Measurements from ENCODE around the gene CAMK1D. TPM values are rescaled to one million over a fixed set of nuclear protein-coding genes. Genes with fewer than 3 reads are reported as not detected.

Gene CAMK1D
- total RNA-seq, 3 donors from 2014 or later, result 20.6 to 48.5 (median 32.8) TPM

DNA sequence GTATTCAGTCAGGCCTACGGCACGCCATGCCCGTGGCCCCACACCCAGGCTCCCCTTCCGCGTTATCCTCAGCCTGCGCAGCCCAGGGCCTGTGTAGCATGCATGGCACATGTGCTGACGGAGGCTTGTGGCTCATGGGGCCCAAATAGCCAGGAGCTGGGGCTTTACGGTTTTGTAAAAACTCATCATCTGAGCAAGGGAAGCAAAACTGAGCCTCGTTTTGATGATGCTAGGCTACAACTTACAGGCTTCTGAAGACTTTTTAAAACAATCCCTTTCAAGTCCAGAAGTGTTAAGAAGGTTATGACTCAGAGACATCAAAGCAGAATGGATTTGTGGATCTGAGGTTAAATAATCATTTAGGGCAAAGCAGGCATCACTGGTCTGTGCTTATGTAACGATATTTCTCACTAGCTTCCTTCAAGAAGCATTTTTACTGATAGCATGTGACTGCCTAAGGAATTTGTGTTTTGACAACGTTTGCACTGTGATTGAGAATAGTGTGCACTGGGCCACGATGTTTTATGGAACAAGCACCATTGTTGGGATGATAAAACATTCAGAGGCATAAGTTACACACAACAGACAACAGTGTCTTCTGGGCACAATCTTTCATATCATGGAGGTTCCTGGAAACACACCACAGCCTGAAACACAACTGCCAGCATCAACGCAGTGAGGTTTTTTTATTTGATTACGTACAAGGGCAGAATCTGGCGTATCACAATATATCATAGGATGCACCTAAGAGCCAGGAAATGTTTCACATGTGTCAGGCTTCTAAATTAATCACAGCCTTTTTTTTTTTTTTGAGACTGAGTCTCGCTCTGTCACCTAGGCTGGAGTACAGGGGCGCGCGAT is 377.9 kb downstream of the CAMK1D start:
- Histone ChIP-seq H3K36me3 (ENCODE audit: low read depth) (no peaks in the 10 kb centered on the region), H3K9me3 (no peaks in the 10 kb centered on the region), H3K4me1 (ENCODE audit: low read depth) (no peaks in the 10 kb centered on the region), H3K4me3 (no peak overlapping the region)
- DNase-seq (no peak), ATAC-seq (no peak)
- TF ChIP-seq, protein P1, sequence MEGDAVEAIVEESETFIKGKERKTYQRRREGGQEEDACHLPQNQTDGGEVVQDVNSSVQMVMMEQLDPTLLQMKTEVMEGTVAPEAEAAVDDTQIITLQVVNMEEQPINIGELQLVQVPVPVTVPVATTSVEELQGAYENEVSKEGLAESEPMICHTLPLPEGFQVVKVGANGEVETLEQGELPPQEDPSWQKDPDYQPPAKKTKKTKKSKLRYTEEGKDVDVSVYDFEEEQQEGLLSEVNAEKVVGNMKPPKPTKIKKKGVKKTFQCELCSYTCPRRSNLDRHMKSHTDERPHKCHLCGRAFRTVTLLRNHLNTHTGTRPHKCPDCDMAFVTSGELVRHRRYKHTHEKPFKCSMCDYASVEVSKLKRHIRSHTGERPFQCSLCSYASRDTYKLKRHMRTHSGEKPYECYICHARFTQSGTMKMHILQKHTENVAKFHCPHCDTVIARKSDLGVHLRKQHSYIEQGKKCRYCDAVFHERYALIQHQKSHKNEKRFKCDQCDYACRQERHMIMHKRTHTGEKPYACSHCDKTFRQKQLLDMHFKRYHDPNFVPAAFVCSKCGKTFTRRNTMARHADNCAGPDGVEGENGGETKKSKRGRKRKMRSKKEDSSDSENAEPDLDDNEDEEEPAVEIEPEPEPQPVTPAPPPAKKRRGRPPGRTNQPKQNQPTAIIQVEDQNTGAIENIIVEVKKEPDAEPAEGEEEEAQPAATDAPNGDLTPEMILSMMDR (IDR thresholded peaks at IDR 0.05), result no peak
- intact Hi-C loops (cut with DNase I, micrococcal nuclease), result no loop called here

DNA sequence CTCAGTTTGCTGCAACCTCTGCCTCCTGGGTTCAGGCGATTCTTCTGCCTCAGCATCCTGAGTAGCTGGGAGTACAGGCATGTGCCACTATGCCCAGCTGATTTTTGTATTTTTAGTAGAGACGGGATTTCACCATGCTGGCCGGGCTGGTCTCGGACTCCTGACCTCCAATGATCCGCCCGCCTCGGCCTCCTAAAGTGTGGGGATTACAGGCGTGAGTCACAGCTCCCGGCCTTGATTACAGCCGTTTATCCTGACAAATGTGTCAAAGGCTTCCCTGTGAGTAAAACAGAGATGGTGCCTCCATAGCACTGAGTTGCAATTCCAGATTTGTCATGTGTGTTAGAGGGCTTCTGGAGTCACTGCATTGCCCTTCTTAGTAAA is 378.5 kb downstream of the CAMK1D start:
- H3K9me3 ChIP-seq, result no peaks in the 10 kb centered on the region
- no peaks in the 10 kb centered on the region for H3K36me3 ChIP-seq (ENCODE audit: low read depth)
- no peaks in the 10 kb centered on the region for H3K4me1 ChIP-seq (ENCODE audit: low read depth)
- ATAC-seq, result peak; percentile 89
- intact Hi-C loops (cut with DNase I, micrococcal nuclease), result no loop called here
- peak in 2 of 3 donors; percentile 52 to 55 for DNase-seq
- no peak overlapping the region for H3K4me3 ChIP-seq
- TF ChIP-seq, protein P1 (IDR thresholded peaks at IDR 0.05), result no peak

DNA sequence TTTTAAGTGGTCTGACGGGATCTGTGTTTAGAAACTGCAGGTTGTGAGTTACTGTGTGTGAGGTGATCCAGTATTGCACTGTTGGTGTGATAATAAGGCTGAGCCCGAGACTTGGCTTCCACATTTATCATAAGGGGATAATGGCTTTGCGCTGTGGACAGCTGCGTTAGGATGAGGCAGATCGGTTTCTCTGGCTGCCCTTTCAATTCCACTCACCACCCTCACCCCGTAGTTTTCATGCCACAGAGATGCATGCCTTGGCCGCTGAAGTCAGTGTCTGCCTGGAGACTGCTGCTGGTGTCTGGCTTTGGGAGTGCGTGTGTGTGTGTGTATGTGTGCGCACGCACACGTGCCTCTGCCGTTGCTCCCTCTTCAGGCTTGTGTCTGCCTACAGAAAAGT is 379.1 kb downstream of the CAMK1D start:
- TF ChIP-seq, protein P1 (IDR thresholded peaks at IDR 0.05), result no peak
- H3K4me3 ChIP-seq, result no peak overlapping the region
- DNase-seq (no peak), ATAC-seq (no peak)
- H3K36me3 ChIP-seq (ENCODE audit: low read depth), result no peaks in the 10 kb centered on the region
- no peaks in the 10 kb centered on the region for H3K9me3 ChIP-seq
- H3K4me1 ChIP-seq (ENCODE audit: low read depth), result no peaks in the 10 kb centered on the region
- intact Hi-C loops (cut with DNase I, micrococcal nuclease), result no loop called here

DNA sequence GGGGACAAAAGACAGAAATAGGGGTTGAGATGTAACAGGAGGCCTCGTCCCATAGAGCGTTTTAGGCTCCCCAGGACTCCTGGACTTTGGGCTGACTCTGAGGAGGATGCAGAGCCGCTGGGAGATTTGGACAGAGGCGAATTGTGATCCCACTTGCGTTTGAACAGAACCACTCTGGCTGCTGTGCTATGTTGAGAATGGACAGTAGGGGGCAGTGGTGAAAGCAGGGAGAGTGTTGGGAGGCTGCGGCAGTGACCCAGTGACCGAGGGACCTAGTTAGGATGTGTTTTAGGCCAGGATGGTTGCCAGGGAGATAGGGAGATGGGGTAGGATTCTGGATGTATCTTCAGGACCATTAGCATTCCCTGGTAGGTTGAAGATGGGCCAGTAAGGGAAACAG is 380.5 kb downstream of the CAMK1D start:
- TF ChIP-seq, protein P1 (IDR thresholded peaks at IDR 0.05), result no peak
- Histone ChIP-seq H3K4me1 (ENCODE audit: low read depth) (no peaks in the 10 kb centered on the region), H3K4me3 (no peak overlapping the region), H3K36me3 (ENCODE audit: low read depth) (no peaks in the 10 kb centered on the region), H3K9me3 (no peaks in the 10 kb centered on the region)
- intact Hi-C loops (cut with DNase I, micrococcal nuclease), result loop anchor here in 1 of 2 donors (10.0 kb wide), 1 partner anchor 335 kb away; no protein-coding TSS in a partner anchor
- ATAC-seq (no peak), DNase-seq (no peak)

DNA sequence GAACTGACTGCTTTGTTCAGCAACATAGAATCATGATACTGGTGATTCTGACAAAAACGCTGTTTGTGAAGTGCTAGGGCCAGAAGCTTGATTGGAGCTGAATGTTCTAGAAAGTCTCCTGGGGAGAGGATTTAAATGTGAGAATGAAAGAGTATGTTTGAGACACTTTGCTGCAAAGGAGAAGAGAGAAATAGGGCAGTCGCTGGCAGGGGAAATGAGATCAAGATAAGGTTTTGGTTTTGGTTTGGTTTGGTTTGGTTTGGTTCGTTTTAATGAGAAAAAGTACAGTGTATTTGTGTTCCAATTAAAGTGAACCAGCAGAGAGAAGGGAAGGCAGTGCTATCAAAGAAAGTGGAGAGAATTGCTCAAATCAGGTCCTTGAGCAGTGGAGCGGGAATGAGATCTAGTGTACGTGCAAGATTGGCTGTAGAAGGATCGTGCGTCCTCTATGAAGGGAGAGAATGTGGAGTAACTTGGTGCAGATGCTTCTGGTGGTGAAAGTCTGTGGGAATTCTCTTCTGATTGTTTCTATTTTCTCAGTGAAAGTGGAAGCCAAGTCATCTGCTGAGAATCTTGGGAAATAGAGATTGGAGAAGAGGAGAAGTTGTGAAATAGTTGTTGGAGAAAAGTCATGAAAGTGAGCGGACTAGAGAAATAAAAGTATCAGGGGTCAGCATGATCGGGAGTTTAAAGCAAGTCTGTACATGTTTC is 381.6 kb downstream of the CAMK1D start:
- intact Hi-C loops (cut with DNase I, micrococcal nuclease), result loop anchor here in 1 of 2 donors (10.0 kb wide), 1 partner anchor 334 kb away; no protein-coding TSS in a partner anchor
- Histone ChIP-seq H3K4me1 (ENCODE audit: low read depth) (no peaks in the 10 kb centered on the region), H3K9me3 (no peaks in the 10 kb centered on the region), H3K4me3 (no peak overlapping the region), H3K36me3 (ENCODE audit: low read depth) (no peaks in the 10 kb centered on the region)
- TF ChIP-seq, protein P1 (IDR thresholded peaks at IDR 0.05), result no peak
- no peak for ATAC-seq
- no peak for DNase-seq

Data from mucosa of descending colon (tissue), 3 donors.